Endothelial cell of umbilical vein (primary cell): ENCODE results near the gene KAT2A. TPM values are rescaled to one million over a fixed set of nuclear protein-coding genes. Genes with fewer than 3 reads are reported as not detected.

ENCODE experiments used
- BruUV-seq: library from RNA; stranded (reverse); fragments of 400-500 nt; replicated peaks from 2 replicates; lab custom pipeline; 2021; lab: Mats Ljungman, UMichigan
- CTCF ChIA-PET: fragments of 300-600, 350-600 bp; sonication (Branson Sonifier 250); formaldehyde crosslinking; loops from one replicate; lab custom pipeline; 2021; ENCODE audit warnings: antibody characterized with exemption, inconsistent platforms; lab: Charles Lee
- POLR2A ChIA-PET: fragments of 300-600, 350-600 bp; sonication (Branson Sonifier 250); formaldehyde crosslinking; loops from one replicate; lab custom pipeline; 2021; ENCODE audit warnings: antibody characterized with exemption, inconsistent platforms; lab: Charles Lee
- DNase-seq: peaks from one replicate; pipeline ENCODE4 v3.0.0-alpha.2; 2011; ENCODE audit warnings: low read depth, low spot score
- FAIRE-seq: peaks from 2 replicates; lab custom pipeline; 2011; peaks lifted over from hg19 to GRCh38; lab: Jason Lieb, UNC
- H2AFZ ChIP-seq: 2 replicates; pipeline ENCODE4 v1.6.0; 2012; ENCODE audit warnings: low read depth, low read length, control low read depth, inconsistent platforms
- H3K27ac ChIP-seq: 2 replicates; pipeline ENCODE4 v1.5.1; 2011; ENCODE audit warnings: low read depth, mild to moderate bottlenecking, control low read depth, low read length, moderate library complexity; ENCODE audit not compliant: insufficient read depth
- H3K27me3 ChIP-seq, 2 experiments: 2 replicates each; pipeline versions ENCODE4 v1.6.0 to v1.6.1; 2011; ENCODE audit warnings: low read length in 2 of 2, mixed read lengths in 1 of 2; ENCODE audit not compliant: control insufficient read depth in 2 of 2, insufficient read depth in 2 of 2
- H3K36me3 ChIP-seq, 2 experiments: 2 replicates in 1 of 2; 3 replicates in 1 of 2; pipeline ENCODE4 v1.5.1; 2011; ENCODE audit warnings: low read length in 2 of 2, mild to moderate bottlenecking in 1 of 2, moderate library complexity in 1 of 2; ENCODE audit not compliant: control insufficient read depth in 2 of 2, insufficient read depth in 2 of 2; ENCODE audit errors: extremely low read depth in 1 of 2
- H3K4me1 ChIP-seq: 3 replicates; pipeline ENCODE4 v1.5.1; 2011; ENCODE audit warnings: mild to moderate bottlenecking, low read length; ENCODE audit not compliant: control insufficient read depth, insufficient read depth; ENCODE audit errors: extremely low read depth
- H3K4me2 ChIP-seq: 2 replicates; pipeline ENCODE4 v1.6.1; 2011; ENCODE audit warnings: low read length, control low read depth, mixed read lengths; ENCODE audit not compliant: insufficient read depth
- H3K4me3 ChIP-seq, 3 experiments: fragments of 200-600 bp in 1 of 3; sonication (generic), shearing (Covaris generic) in 1 of 3; replicated peaks in 1 of 3; 2 replicates each; pipeline ENCODE4 v1.5.1; 2011 to 2016; ENCODE audit warnings: control low read depth in 3 of 3, low read length in 3 of 3, mild to moderate bottlenecking in 2 of 3, inconsistent platforms in 1 of 3, low read depth in 1 of 3, moderate library complexity in 1 of 3; ENCODE audit not compliant: insufficient read depth in 1 of 3
- H3K79me2 ChIP-seq: 2 replicates; pipeline ENCODE4 v1.6.0; 2012; ENCODE audit warnings: low read length, inconsistent platforms; ENCODE audit not compliant: control insufficient read depth, insufficient read depth
- H3K9ac ChIP-seq: replicated peaks from 2 replicates; pipeline ENCODE3; 2011; ENCODE audit warnings: low read length, control low read depth; ENCODE audit not compliant: insufficient read depth; ENCODE audit errors: extremely low read depth
- H3K9me1 ChIP-seq: replicated peaks from 3 replicates; pipeline ENCODE4 v1.6.0; 2011; ENCODE audit warnings: mild to moderate bottlenecking, low read length; ENCODE audit not compliant: control insufficient read depth, insufficient read depth; ENCODE audit errors: extremely low read depth
- H3K9me3 ChIP-seq: replicated peaks from 2 replicates; pipeline ENCODE4 v1.5.1; 2012; ENCODE audit warnings: low read length, inconsistent platforms; ENCODE audit not compliant: control insufficient read depth, insufficient read depth
- H4K20me1 ChIP-seq: replicated peaks from 2 replicates; pipeline ENCODE3; 2011; ENCODE audit warnings: mild to moderate bottlenecking, low read length; ENCODE audit not compliant: control insufficient read depth, insufficient read depth; ENCODE audit errors: extremely low read depth
- EZH2 ChIP-seq: IDR thresholded peaks from 2 replicates; pipeline ENCODE4 v1.6.1; 2012; ENCODE audit warnings: borderline replicate concordance, low read depth, mild to moderate bottlenecking, moderate library complexity, low read length, inconsistent platforms; ENCODE audit not compliant: severe bottlenecking
- FOS ChIP-seq: IDR thresholded peaks from 2 replicates; pipeline ENCODE4 v1.6.1; 2011; ENCODE audit warnings: mild to moderate bottlenecking, low read length, moderate library complexity, borderline replicate concordance; ENCODE audit not compliant: insufficient read depth
- GATA2 ChIP-seq: IDR thresholded peaks from 2 replicates; pipeline ENCODE4 v1.7.0; 2011; ENCODE audit warnings: low read depth, mild to moderate bottlenecking, moderate library complexity, mixed read lengths, low read length; ENCODE audit not compliant: insufficient read length, insufficient read depth
- JUN ChIP-seq: IDR thresholded peaks from 2 replicates; pipeline ENCODE4 v1.6.1; 2011; ENCODE audit warnings: borderline replicate concordance, low read depth; ENCODE audit not compliant: insufficient read length, insufficient read depth
- MYC ChIP-seq: IDR thresholded peaks from one replicate; pipeline ENCODE4 v1.6.1; 2011; ENCODE audit warnings: mild to moderate bottlenecking, low read depth, low read length
- POLR2A ChIP-seq: IDR thresholded peaks from 2 replicates; pipeline ENCODE4 v1.6.1; 2012; ENCODE audit warnings: low read depth, mild to moderate bottlenecking, control low read depth, low read length
- POLR2AphosphoS5 ChIP-seq: IDR thresholded peaks from 2 replicates; pipeline ENCODE4 v1.6.1; 2012; ENCODE audit warnings: low read depth, mild to moderate bottlenecking, control low read depth, low read length, moderate library complexity; ENCODE audit not compliant: insufficient read depth
- dilution Hi-C: fragments of 300-500 bp; cut with MboI; formaldehyde crosslinking; loops from one replicate; pipeline ENCODE4 v1.15.0; 2019; ENCODE audit warnings: low sequenced_read_pairs; ENCODE audit not compliant: extremely low pct_ligation_motif_present
- intact Hi-C: fragments of 100-400 bp; cut with micrococcal nuclease; formaldehyde crosslinking; loops from one replicate; pipeline ENCODE4 v1.10.0; 2022
- polyA plus RNA-seq, 4 experiments: library from polyadenylated mRNA; depleted of rRNA in 3 of 4; stranded (reverse) in 3 of 4; unstranded in 1 of 4; fragments of >200 nt; gene quantifications; 2 replicates each; pipeline versions ENCODE4 v1.2.1 to v1.2.3, GENCODE V29; 2011 to 2012; ENCODE audit warnings: missing spikeins in 1 of 4
- total RNA-seq: library from RNA; stranded (reverse); gene quantifications from 2 replicates; pipeline ENCODE4 v1.2.3, GENCODE V29; 2021
- TF ChIP-seq, protein P1 (sequence below), 2 donors: IDR thresholded peaks; 1 replicate in 1 of 2; 2 replicates in 1 of 2; pipeline ENCODE4 v1.5.1; 2011; ENCODE audit warnings: low read length in 2 of 2, mild to moderate bottlenecking in 2 of 2, moderate library complexity in 2 of 2, control low read depth in 1 of 2, inconsistent platforms in 1 of 2, low read depth in 1 of 2; ENCODE audit not compliant: insufficient read depth in 1 of 2; ENCODE audit errors: extremely low read depth in 1 of 2
- TF ChIP-seq, protein P2 (sequence below): IDR thresholded peaks from 2 replicates; pipeline ENCODE4 v1.6.1; 2011; ENCODE audit not compliant: insufficient read depth, insufficient read length

The KAT2A gene
- total and polyA plus RNA-seq, 2 donors (not counting 3 experiments of a cell fraction or from before 2014, with no cell fraction given), result 32.9 to 33.4 TPM

DNA sequence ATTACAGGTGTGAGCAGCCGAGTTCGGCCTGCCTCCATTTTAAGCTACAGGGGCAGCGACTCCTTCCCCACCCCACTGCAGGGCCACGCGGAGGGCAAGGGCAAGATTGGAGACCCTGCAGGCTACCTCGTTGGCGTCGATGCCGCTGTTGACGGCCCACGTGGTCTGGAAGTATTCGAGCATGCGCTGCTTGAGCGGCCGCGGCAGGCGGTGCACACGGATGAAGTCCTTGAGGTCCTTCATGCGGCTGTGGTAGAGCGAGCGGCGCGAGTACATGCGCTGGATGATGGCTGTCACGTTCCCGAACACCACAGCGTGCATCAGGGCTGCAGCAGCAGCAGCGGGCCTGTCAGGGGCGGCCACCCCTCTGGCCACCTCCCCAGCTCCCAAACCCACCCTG, 48.2 kb upstream of the KAT2A start:
- Histone ChIP-seq H3K27ac (no peak overlapping the region), H3K4me3 (no peak overlapping the region), H3K9me1 (no peaks in the 10 kb centered on the region), H3K79me2 (no peaks in the 10 kb centered on the region), H3K4me2 (no peak overlapping the region), H4K20me1 (no peaks in the 10 kb centered on the region), H3K9ac (no peak overlapping the region), H3K36me3 (no peaks in the 10 kb centered on the region), H3K9me3 (no peaks in the 10 kb centered on the region), H3K27me3 (peaks cover 0 to 5% of the 10 kb centered on the region in 2 experiments), H2AFZ (no peak overlapping the region), H3K4me1 (no peaks in the 10 kb centered on the region)
- intact Hi-C loops, result no loop called here
- BruUV-seq, result no TSS peak
- dilution Hi-C loops, result no loop called here
- TF ChIP-seq MYC (no peak), JUN (no peak), POLR2AphosphoS5 (no peak)
- FAIRE-seq, result no peak
- CTCF ChIA-PET, result interaction anchor here (0.6 kb wide), 1 partner anchor 143 kb away, joined by 3 read pairs; no protein-coding TSS in a partner anchor
- POLR2A ChIA-PET, result no interaction called here
- DNase-seq, result no peak

DNA sequence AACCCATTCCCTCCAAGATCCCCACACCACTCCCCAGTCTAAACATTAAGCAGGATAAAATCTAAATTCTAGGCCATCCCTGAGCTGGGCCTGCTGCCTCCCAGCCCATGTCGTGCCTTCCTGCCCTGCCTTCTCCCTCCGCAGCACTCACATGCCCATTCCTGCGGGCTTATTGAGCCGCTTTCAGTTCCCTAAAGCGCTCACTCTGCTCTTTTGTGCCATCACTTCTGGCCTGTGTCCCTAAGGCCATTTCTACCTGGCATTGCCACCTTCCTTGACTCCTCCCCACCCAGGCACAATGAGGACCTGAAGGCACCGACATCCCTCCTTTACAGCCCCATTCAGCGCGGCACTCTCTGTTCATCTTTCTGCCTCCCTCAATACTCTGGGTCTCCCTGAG, 46.6 kb upstream of the KAT2A start:
- TF ChIP-seq, protein P1, sequence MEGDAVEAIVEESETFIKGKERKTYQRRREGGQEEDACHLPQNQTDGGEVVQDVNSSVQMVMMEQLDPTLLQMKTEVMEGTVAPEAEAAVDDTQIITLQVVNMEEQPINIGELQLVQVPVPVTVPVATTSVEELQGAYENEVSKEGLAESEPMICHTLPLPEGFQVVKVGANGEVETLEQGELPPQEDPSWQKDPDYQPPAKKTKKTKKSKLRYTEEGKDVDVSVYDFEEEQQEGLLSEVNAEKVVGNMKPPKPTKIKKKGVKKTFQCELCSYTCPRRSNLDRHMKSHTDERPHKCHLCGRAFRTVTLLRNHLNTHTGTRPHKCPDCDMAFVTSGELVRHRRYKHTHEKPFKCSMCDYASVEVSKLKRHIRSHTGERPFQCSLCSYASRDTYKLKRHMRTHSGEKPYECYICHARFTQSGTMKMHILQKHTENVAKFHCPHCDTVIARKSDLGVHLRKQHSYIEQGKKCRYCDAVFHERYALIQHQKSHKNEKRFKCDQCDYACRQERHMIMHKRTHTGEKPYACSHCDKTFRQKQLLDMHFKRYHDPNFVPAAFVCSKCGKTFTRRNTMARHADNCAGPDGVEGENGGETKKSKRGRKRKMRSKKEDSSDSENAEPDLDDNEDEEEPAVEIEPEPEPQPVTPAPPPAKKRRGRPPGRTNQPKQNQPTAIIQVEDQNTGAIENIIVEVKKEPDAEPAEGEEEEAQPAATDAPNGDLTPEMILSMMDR (IDR thresholded peaks at IDR 0.05; ENCODE audit: extremely low read depth in 1 of 2, insufficient read depth in 1 of 2, low read depth in 1 of 2, low read length in 2 of 2), result no peak
- TF ChIP-seq JUN (no peak), GATA2 (no peak), FOS (no peak), POLR2A (no peak), POLR2AphosphoS5 (no peak), MYC (no peak), EZH2 (no peak)
- TF ChIP-seq, protein P2, sequence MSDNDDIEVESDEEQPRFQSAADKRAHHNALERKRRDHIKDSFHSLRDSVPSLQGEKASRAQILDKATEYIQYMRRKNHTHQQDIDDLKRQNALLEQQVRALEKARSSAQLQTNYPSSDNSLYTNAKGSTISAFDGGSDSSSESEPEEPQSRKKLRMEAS, result no peak
- Histone ChIP-seq H2AFZ (no peak overlapping the region), H3K9me1 (no peaks in the 10 kb centered on the region), H3K27ac (no peak overlapping the region), H3K9me3 (no peaks in the 10 kb centered on the region), H4K20me1 (no peaks in the 10 kb centered on the region), H3K4me3 (no peak overlapping the region), H3K9ac (no peak overlapping the region), H3K36me3 (no peaks in the 10 kb centered on the region), H3K27me3 (peaks cover 0 to 3% of the 10 kb centered on the region in 2 experiments), H3K4me2 (no peak overlapping the region), H3K79me2 (no peaks in the 10 kb centered on the region), H3K4me1 (no peaks in the 10 kb centered on the region)
- CTCF ChIA-PET, result interaction anchor here (2.2 kb wide), 1 partner anchor 14 kb away, joined by 6 read pairs; the partner anchor contains the start of gene KCNH4
- dilution Hi-C loops, result no loop called here
- FAIRE-seq (no peak), DNase-seq (no peak)
- POLR2A ChIA-PET, result no interaction called here
- intact Hi-C loops, result no loop called here
- no TSS peak for BruUV-seq
